Hepatic stellate cell (primary cell): ENCODE data around the gene FGF12.
A peak's percentile ranks its signal among the peaks of the same experiment; 100 is the strongest.
"Not testable (repeated sequence)": the region's sequence is repeated elsewhere in the genome, so short reads cannot be mapped to it uniquely, and the experiment has no call there.

Experiments
- DNase-seq: peaks from one replicate; pipeline ENCODE4 v3.0.0; 2011; ENCODE audit warnings: low spot score

The FGF12 gene

DNA sequence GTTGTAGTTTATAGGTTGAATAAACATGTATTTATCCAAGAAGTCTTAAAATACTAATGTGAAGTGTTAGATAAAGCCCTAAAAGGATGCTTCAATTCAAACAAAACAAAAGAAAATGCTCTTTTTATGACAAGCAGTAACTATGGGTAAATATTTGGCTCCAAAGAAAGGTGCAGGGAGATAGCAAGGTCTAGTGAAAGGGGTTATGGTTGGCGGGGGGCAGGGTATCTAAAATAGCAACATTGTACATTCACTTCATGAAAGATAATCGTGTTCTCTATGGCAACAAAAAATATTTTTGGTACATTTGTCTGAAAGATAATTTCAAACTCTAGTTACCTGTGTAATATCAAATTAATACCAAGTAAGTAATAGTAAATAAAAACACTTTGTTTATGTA lies 149.5 kb downstream of the FGF12 start:
- no peak for DNase-seq

DNA sequence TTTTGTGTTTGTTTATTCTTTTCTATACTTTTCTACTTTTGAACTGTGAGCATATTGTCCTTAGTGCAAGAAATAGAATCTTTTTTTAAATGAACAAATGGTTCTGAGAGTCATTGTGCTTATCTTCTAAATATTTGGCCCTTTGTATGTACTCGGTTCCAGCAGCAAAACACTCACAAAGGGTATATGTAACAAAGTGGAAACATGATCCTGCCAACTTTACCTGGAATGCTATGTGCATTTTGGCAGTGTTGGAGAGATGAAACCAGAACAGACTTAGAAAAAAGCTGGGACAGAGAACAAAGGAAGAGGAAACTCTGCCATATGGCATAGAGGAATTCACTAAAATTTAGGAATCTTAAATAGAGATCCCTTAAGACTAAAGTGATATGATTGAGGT lies 150.1 kb downstream of the FGF12 start:
- DNase-seq, result no peak

DNA sequence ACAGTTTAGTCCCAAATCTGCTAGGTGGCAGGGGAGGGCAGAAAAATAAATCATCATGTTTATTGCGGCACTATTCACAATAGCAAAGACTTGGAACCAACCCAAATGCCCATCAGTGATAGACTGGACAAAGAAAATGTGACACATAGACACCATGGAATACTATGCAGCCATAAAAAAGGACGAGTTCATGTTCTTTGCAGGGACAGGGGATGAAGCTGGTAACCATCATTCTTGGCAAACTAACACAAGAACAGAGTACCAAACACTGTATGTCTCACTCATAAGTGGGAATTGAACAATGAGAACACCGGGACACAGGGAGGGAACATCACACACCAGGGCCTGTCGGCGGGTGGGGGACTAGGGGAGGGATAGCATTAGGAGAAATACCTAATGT lies 150.6 kb downstream of the FGF12 start:
- not testable (repeated sequence) for DNase-seq

DNA sequence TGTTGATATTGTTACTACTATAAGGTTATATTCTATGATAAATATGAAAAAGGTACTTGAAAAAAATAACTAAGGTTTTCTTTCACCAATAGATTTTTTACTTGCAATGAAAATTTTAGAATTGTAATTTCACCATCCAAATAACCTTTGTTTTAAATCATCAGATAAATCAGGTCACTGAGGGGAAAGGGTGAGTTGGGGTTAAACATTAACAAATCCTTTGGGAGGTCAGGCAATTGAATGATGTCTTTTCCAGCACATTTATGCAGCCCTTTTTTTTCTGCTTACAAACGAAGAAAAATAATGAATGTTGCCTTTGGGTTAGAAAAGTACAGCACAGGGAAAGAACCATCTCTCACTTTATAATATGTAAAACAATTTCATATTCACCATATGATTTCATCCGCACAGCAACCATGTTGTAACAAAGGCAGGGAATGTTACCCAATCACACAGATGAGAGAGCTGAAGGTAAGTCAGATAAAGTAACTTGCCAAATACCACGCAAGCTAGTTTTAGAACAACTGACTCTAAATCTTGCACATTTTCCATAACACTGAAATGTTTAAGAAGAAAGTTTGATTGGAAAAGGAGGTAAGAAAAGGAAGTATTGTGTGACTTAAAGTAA lies 151.3 kb downstream of the FGF12 start:
- DNase-seq, result no peak

DNA sequence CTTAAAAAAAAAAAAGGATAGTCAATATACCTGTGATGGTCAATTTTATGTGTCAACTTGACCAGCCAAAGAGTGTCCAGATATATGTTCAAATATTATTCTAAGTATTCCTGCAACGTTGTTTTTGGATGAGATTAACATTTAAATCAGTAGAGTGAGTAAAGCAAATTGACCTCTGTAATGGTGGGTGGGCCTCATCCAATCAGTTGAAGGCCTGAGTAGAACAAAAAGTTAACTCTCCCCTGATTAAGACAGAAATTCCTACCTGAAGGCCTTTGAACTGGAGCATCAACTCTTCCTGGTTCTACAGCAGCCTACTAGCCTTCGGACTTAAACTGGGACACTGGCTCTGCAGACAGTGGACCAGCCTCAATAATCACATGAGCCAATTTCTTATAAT lies 154.1 kb downstream of the FGF12 start:
- no peak for DNase-seq

DNA sequence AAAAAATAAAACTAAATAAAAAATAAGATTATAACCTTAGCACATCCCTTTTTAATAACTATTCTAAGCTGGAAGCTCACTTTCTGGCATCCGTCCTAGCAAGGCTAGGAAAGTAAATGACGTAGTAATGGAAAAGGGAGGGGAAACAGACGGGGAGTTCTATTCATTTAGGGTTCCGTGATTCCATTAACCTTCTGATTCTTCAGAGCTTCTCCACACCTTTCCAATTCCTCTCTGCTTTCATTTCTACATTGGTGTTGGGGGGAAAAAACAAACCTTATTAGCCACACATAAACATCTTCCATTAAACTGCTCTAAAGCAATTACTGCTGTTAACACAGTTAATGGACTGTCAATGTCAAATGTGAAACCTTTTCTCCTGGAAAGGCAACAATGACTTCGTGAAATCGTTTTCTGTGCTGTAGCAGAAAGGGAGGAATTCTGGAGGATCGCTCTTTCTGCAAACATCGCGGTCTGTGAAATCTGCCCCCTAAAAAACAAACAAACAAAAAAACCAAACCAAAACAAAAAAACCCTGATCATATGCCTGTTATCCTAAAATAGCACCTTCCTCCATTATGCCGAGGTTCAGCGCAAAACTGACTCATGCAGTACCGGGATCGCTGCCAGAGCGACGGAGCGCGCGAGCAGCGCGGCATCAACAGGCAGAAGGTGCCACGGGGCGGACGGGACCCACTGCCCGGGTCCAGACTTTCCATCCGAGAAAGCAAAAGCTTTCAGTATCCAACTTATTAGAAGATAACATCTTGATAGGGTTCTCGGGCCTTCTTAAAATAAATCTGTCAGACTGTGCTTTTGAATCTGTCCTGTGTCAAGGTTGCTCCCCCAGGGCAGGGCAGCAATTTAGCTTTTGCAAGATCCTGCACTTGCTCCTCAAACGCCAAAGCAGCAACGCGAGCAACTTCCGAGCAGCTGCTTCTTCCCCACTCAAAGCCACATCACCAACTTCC lies 156.2 kb downstream of the FGF12 start:
- peak; percentile 14 for DNase-seq

DNA sequence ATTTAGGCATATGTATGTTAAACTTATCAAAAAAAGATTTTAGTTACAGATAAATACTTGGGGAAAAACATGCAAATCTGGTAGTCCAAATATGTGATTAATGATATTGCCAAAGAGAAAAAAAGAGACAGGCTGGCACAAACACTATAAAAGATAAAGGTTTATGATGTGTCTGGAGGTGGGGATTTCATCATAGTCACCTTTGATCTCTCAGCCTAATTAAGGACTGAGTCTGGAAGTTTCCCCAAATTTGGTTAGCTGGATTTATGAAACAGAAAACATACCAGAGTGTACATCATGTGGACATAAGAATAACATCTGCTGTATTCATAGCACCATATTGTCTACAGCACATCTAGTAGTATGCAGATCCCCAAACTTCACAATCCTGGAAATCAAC lies 157.0 kb downstream of the FGF12 start:
- no peak for DNase-seq

DNA sequence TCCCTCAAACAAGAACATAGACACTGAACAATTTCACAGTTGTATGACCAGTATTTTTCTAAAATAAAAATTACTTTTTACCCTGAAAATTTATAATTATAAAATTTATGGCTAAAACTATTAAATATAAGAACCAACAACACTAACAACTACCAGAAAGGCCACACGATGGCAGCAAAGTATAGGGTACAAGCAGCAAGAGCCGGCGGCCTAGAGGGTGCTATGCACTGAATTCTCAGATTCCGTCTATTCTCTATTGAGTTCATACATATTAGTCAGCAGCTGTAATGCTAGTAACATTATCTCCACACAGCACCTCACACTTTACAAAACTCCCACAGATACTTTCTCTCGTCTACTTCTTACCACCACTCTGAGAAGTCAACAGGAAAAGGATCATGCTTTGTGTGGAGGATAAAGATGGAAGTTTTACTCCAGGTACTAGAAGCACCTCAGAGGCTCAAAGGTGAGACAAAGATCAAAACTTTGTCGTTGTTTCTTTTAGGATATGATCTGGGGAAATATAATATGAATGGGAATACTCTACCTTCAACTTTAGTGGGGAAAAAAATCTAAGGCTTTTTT lies 160.5 kb downstream of the FGF12 start:
- DNase-seq, result peak; percentile 41

DNA sequence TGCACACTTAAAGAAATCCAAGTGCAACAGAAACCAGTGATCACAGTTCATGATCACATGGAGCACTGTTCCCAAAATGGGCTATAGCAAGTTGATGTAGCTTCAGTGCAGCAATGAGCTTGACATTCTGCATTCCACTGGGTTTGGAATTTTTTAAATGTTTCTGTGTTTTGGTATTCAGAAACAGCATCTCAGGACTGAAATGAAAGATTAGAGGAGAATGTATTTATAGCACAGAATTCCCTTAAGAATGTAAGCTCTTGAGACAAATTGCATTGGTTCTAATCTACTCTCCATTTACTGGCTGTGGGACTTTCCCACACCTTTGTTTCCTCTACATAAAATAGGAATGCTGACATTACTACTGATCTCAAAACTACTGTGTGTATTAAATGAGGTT lies 162.7 kb downstream of the FGF12 start:
- no peak for DNase-seq

DNA sequence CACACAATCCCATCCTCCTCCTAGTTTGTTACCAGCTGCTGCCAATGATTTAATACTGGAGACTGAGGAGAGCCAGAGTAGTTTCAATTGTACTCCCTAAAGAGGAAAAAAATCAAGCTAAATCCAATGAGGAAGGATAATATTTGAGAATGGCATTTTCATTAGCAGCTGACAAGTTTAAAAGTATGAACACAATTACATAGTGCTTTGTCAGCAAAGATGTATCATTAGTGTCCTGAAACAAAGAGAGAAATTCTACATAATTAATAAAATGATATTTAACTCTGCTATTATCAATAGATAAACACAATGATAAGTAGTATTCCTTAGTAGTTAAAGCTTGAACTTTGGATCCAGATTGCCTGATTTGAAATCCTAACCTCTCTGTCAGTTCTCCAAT lies 163.9 kb downstream of the FGF12 start:
- DNase-seq, result no peak

DNA sequence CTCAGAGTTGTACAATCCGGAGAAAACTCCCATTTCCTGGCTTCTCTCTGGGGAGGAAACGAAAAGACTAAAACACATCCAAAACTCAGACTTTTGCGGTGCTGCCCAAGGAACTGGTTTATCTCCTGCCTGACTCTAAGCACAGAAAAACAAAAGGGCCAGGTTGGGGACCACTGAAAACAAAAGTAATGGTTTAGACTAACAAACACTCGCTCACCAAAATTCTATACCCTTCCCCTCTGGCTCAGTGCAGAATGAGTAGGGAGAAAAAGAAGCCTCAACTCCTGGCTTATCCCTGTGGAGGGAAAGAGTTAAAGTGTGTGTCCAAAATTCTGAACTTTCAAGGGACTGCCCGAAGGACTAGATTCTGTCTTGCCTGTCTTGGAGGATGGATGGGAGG lies 173.6 kb downstream of the FGF12 start:
- DNase-seq, result no peak

DNA sequence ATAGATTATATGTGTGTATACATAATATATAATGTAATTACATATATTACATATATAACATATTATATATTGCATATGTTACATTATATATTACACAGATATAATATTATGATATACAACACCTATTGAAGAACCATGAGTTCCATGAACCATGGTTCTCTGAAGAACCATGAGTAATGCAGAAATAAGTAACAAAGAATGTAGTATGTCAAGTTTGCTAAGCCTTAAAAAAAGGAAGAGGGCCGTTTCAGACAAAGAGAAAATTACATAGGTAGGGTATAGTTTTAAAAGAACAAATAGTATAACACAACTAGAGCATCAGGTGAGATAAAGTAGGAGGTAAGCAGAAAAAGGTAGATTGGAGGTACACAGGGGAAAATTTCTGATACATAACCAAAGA lies 177.0 kb downstream of the FGF12 start:
- no peak for DNase-seq

DNA sequence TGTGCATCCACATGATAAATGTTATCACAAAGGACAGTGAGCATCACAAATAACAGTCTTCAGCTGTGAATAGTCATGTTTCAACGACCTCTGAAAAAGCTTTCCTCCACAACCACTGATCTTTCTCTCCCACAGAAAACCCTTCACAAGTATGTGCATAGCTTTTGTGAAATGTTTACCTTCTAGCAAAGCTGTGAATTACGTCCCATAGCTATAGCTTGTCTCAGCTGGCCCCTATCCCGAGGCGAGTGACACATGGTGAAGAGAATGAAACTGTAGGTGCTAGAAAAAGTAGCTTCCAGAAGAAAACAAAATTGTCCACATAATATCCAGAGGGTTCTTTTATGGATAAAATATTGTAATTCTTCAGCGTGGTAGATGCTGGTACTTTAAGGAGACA lies 182.0 kb downstream of the FGF12 start:
- DNase-seq, result no peak

DNA sequence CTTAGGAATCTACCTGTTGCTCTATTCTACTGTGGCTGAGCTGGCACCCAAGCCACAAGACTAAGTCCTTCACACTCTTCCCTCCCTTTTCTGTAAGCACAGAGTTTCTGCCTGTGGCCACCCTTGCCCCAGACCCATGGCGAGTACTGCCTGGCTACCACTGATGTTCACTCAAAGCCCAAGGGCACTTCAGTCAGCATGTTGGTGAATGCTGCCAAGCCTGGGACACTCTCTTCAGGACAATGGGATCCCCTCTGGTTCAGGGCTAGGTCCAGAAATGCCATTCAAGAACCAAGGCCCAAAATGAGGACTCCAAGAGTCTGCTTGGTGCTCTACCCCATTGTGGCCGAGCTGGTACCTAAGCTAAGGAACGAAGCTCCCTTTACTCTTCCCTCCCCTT lies 184.2 kb downstream of the FGF12 start:
- DNase-seq, result no peak

DNA sequence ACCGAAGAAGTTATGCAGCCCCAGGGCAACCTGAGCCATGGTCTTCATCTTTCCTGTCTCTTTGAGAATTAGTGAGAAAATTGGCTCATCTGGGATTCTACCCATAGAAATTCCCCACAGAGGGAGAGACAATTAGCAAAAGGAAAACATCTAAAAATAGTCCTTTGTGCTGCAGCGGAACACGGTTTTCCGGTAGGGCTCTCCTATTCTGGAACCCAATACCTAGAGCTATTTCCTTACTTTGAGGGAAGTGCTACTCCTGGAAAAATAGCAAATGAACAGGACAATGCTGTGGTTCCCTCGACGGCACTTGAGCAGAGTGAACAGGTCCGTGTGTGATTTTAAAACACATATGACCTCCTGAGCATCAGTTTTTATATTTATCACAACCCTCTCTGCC lies 210.5 kb downstream of the FGF12 start:
- DNase-seq, result no peak

DNA sequence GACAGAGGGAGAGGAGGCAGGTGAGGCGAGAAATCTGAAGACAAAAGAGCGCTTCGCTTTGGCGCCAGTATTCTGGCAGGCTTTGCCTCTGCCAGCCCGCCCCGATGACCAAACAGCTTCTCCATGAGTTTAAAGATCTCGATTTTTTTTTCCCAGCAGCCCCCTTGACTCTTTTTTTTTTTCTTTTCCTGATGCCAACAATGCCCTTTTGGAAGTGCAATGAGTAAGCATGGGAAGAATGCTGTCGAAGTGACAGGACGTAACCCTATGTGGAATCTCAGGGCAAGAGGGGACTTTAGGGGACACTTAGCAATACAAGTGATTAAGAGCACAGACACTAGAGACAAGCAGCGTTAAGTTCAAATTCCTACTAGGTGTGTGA lies 211.7 kb downstream of the FGF12 start:
- no peak for DNase-seq

DNA sequence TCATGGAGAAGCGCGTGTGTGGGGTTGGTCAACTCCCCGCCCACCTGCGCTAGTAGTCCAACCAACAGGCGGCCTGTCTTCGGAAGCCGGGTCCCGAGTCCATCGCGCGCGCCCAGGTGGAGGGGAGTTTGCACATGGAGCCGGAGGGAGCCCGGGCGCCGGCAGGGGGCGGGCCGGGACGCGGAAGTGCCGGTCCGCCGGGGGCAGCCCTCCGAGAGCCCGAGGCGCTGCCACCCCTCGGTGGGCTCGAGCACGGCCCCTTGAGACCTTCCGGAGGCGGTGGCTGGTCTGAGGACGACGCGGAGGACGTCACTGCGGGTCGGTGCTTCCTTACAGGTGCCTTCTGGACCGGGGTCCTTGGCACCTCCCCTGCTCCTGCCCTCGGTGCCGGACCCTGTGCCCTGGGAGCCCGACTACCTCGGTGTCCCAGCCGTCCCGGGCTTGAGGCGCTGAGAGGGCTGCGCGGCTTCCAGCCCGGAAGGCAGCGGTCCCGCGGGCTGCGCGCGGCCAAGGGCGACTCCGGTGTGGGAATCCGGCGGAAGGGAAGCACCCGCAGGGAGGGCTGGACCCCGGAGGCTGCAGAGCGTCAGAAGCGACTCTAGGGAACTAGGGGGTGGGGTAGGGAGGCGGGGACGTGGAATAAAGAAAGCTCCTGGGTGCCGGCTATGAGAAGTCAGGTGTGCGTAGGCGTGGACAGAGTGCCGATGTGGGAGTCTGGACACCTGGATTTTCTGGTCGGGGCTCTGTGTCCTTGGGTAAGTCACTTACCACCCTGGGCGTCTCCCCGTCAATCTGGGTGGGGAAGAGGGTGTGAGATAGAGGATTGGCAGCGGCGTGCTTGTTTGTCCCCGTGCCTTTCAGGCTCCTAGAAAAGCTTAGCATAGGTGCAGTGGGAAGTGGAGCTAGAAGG lies 212.3 kb downstream of the FGF12 start:
- no peak for DNase-seq

DNA sequence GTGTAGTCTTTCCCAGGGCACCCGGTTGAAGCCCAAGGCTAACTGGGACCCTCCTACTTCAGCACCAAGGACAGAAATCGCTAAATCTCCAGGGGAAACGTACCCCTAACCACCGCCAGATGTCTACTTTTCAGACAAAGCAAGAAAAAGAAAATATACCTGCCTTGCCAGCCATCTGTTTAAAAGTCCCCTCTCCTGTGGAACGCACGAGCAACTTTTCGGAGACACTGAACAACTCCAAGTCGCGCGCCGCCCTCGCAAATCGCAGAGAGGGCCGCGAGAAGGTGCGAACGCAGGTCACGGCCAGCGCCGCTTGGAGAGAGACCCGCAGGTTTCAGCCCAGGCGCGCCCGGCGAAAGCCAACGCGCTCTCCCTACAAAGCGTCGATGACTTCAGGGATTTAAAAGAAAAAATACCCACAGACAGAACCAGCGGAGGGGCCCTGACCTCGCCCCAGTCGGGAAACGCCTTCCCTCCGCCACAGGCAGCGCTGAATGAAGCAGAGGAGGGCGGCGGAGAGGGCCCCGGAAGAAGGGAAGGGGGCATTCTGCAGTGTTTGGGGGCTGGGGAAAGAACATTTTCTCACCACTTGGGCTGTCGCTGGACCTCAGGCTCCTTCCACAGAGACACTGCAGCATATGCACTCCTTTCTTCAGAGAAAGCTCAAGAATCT lies 213.1 kb downstream of the FGF12 start:
- DNase-seq, result no peak

DNA sequence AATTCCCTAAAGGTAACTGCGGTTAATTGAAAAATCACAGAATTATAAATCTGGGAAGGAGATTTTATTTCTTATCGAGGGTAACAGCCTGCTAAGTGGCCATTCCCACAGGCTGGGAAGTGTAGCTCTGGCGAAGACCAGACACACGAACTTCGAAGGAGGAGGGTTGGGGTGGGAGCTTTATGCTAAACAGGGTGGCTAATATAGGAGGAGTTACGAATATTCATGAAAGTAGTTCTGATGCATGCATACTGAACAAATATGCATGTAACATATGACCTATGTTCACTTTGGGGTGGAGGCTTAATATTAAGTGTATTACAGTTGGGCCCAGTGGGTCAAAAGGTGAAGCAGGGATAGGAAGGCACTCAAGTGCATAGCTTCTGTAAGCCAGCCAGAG lies 221.6 kb downstream of the FGF12 start:
- DNase-seq, result no peak

DNA sequence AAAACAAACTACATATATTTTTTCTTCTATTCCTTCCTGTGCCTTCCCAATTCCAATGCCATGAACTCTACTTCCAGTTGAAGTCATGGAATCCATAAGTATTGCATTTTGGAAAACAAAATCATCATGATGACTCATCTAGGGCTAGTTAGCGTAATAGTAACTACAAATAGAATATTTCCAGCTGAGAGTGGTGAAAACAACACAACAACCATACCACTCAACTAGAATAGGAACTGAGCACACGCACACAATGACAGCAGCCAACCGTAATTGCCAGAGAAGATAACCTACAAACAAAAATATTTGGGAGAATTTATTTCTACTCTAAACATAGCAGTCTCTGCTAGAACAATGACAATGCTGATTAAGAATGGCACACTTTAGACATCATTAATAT lies 225.9 kb downstream of the FGF12 start:
- DNase-seq, result no peak

DNA sequence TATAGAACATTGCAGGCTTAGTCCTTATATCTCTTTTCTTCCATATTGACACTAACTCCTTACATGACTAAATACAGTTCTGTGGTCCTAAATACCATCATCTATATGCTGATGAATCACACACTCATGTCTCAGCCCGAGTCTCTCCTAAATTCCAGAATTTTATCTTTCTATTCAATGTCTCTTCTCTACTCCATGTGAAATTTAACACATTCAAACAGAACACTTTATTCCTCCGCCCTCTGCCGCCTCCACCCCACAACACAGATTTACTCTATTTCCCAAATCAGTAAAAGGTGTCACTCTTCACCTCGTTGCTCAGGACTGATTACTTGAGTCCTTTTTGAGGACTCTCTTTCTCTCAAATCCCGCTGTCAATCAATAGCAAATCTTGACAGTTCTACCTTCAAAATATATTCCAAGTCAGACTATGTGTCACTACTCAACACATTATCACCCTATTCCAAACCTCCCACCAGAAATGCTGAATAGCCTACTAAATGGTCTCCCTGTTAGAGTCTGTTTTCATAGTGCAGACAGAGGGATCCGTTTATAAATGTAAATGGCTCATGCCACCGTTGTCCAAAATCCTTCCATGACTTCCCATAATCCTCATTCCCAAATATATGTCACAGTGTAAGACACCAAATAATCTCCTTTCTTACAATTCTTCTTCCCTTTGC lies 230.3 kb downstream of the FGF12 start:
- DNase-seq, result no peak
